HEK293 (cell line): ENCODE results near the gene ABCA7.

Source experiments
- CTCF ChIA-PET: fragments of 350-600 bp; formaldehyde crosslinking; extraction: SDS; loops from one replicate; lab custom pipeline; 2021; ENCODE audit warnings: antibody characterized with exemption; lab: Yijun Ruan, JAX
- POLR2A ChIA-PET: fragments of 300-600 bp; formaldehyde crosslinking; extraction: SDS; loops from one replicate; lab custom pipeline; 2020; ENCODE audit warnings: antibody characterized with exemption, inconsistent platforms; lab: Yijun Ruan, JAX
- H3K27ac ChIP-seq: fragments of 200-500 bp; sonication (Bioruptor generic); 2 replicates; pipeline ENCODE4 v1.5.1; 2014; ENCODE audit warnings: low read depth, low read length, control low read depth, inconsistent platforms; ENCODE audit errors: extremely low read depth
- H3K36me3 ChIP-seq, 2 experiments: fragments of 200-500 bp in 1 of 2; sonication (Bioruptor generic) in 1 of 2; 1 replicate in 1 of 2; 2 replicates in 1 of 2; pipeline ENCODE4 v1.5.1; 2014 to 2017; ENCODE audit warnings: inconsistent platforms in 2 of 2, low read length in 2 of 2; ENCODE audit not compliant: control insufficient read depth in 2 of 2, insufficient read depth in 1 of 2
- H3K4me1 ChIP-seq: fragments of 200-500 bp; sonication (Bioruptor generic); 2 replicates; pipeline ENCODE4 v1.5.1; 2014; ENCODE audit warnings: mild to moderate bottlenecking, low read length, inconsistent platforms; ENCODE audit not compliant: control insufficient read depth, insufficient read depth
- H3K4me3 ChIP-seq: 2 replicates; pipeline ENCODE4 v1.5.1; 2011; ENCODE audit warnings: low read depth, mild to moderate bottlenecking, control low read depth, low read length, moderate library complexity
- H3K9me3 ChIP-seq: fragments of 200-500 bp; sonication (Bioruptor generic); 2 replicates; pipeline ENCODE4 v1.5.1; 2014; ENCODE audit warnings: low read depth, low read length, inconsistent platforms; ENCODE audit not compliant: control insufficient read depth, insufficient read depth
- CTCF ChIP-seq: fragments of 450-650 bp; formaldehyde crosslinking; IDR thresholded peaks from 2 replicates; pipeline ENCODE4 v1.5.1; 2016; ENCODE audit warnings: missing biosample characterization, missing genetic modification characterization
- EGR2 ChIP-seq: fragments of 450-650 bp; formaldehyde crosslinking; IDR thresholded peaks from 2 replicates; pipeline ENCODE4 v1.5.1; 2016; ENCODE audit warnings: low read depth, missing biosample characterization, missing genetic modification characterization
- FEZF1 ChIP-seq: fragments of 450-650 bp; formaldehyde crosslinking; IDR thresholded peaks from 2 replicates; pipeline ENCODE4 v1.5.1; 2016; ENCODE audit warnings: missing biosample characterization, missing genetic modification characterization
- GLIS1 ChIP-seq: fragments of 450-650 bp; formaldehyde crosslinking; IDR thresholded peaks from 2 replicates; pipeline ENCODE4 v1.5.1; 2016; ENCODE audit warnings: missing biosample characterization, missing genetic modification characterization
- GLIS2 ChIP-seq: fragments of 450-650 bp; formaldehyde crosslinking; IDR thresholded peaks from 2 replicates; pipeline ENCODE4 v1.5.1; 2016; ENCODE audit warnings: missing biosample characterization, missing genetic modification characterization
- KLF1 ChIP-seq: fragments of 450-650 bp; formaldehyde crosslinking; IDR thresholded peaks from 2 replicates; pipeline ENCODE4 v1.5.1; 2016; ENCODE audit warnings: missing biosample characterization, missing genetic modification characterization
- KLF16 ChIP-seq: fragments of 450-650 bp; formaldehyde crosslinking; IDR thresholded peaks from 2 replicates; pipeline ENCODE4 v1.5.1; 2017; ENCODE audit warnings: missing biosample characterization, missing genetic modification characterization
- KLF9 ChIP-seq: fragments of 450-650 bp; formaldehyde crosslinking; IDR thresholded peaks from 2 replicates; pipeline ENCODE4 v1.5.1; 2016; ENCODE audit warnings: missing biosample characterization, missing genetic modification characterization, low read depth
- OSR2 ChIP-seq: fragments of 450-650 bp; formaldehyde crosslinking; IDR thresholded peaks from 2 replicates; pipeline ENCODE4 v1.5.1; 2016; ENCODE audit warnings: missing biosample characterization, missing genetic modification characterization
- SP2 ChIP-seq: fragments of 450-650 bp; formaldehyde crosslinking; IDR thresholded peaks from 2 replicates; pipeline ENCODE4 v1.5.1; 2016; ENCODE audit warnings: missing biosample characterization, missing genetic modification characterization
- WT1 ChIP-seq: fragments of 450-650 bp; formaldehyde crosslinking; IDR thresholded peaks from 2 replicates; pipeline ENCODE4 v1.5.1; 2016; ENCODE audit warnings: missing biosample characterization, missing genetic modification characterization
- YY1 ChIP-seq: fragments of 450-650 bp; formaldehyde crosslinking; IDR thresholded peaks from 2 replicates; pipeline ENCODE4 v1.5.1; 2018; ENCODE audit warnings: missing biosample characterization, missing genetic modification characterization
- ZBTB7A ChIP-seq: fragments of 450-650 bp; formaldehyde crosslinking; IDR thresholded peaks from 2 replicates; pipeline ENCODE4 v1.5.1; 2016; ENCODE audit warnings: low read depth, missing biosample characterization, missing genetic modification characterization
- ZFHX2 ChIP-seq: fragments of 450-650 bp; formaldehyde crosslinking; conservative IDR thresholded peaks from 2 replicates; pipeline ENCODE4 v1.5.1; 2016; ENCODE audit warnings: missing biosample characterization, missing genetic modification characterization
- ZNF132 ChIP-seq: fragments of 450-650 bp; formaldehyde crosslinking; IDR thresholded peaks from 2 replicates; pipeline ENCODE4 v1.5.1; 2017; ENCODE audit warnings: missing biosample characterization, missing genetic modification characterization, borderline replicate concordance
- ZNF174 ChIP-seq: fragments of 450-650 bp; formaldehyde crosslinking; IDR thresholded peaks from 2 replicates; pipeline ENCODE4 v1.5.0; 2017; ENCODE audit warnings: missing biosample characterization, mild to moderate bottlenecking, missing genetic modification characterization
- ZNF324 ChIP-seq: fragments of 450-650 bp; formaldehyde crosslinking; IDR thresholded peaks from 2 replicates; pipeline ENCODE4 v1.5.1; 2016; ENCODE audit warnings: missing biosample characterization, missing genetic modification characterization
- ZNF416 ChIP-seq: fragments of 450-650 bp; formaldehyde crosslinking; IDR thresholded peaks from 2 replicates; pipeline ENCODE4 v1.5.1; 2016; ENCODE audit warnings: missing biosample characterization, missing genetic modification characterization
- ZNF530 ChIP-seq: fragments of 450-650 bp; formaldehyde crosslinking; IDR thresholded peaks from 2 replicates; pipeline ENCODE4 v1.5.1; 2016; ENCODE audit warnings: low read depth, missing biosample characterization, missing genetic modification characterization
- ZNF600 ChIP-seq: fragments of 450-650 bp; formaldehyde crosslinking; IDR thresholded peaks from 2 replicates; pipeline ENCODE4 v1.5.1; 2016; ENCODE audit warnings: missing biosample characterization, missing genetic modification characterization
- ZNF664 ChIP-seq: fragments of 450-650 bp; formaldehyde crosslinking; IDR thresholded peaks from 2 replicates; pipeline ENCODE4 v1.5.1; 2016; ENCODE audit warnings: missing biosample characterization, missing genetic modification characterization
- ZNF692 ChIP-seq: fragments of 450-650 bp; formaldehyde crosslinking; IDR thresholded peaks from 2 replicates; pipeline ENCODE4 v1.5.1; 2016; ENCODE audit warnings: missing biosample characterization, missing genetic modification characterization
- ZNF76 ChIP-seq: fragments of 450-650 bp; formaldehyde crosslinking; IDR thresholded peaks from 2 replicates; pipeline ENCODE4; 2016; ENCODE audit warnings: low read depth, missing biosample characterization, missing genetic modification characterization, borderline replicate concordance
- TF ChIP-seq, protein P1 (sequence below): fragments of 450-650 bp; formaldehyde crosslinking; IDR thresholded peaks from 2 replicates; pipeline ENCODE4 v1.5.1; 2016; ENCODE audit warnings: missing biosample characterization, missing genetic modification characterization
- TF ChIP-seq, protein P2 (sequence below): fragments of 450-650 bp; formaldehyde crosslinking; IDR thresholded peaks from 2 replicates; pipeline ENCODE4 v1.5.1; 2016; ENCODE audit warnings: missing biosample characterization, missing genetic modification characterization, borderline replicate concordance

Gene ABCA7

DNA sequence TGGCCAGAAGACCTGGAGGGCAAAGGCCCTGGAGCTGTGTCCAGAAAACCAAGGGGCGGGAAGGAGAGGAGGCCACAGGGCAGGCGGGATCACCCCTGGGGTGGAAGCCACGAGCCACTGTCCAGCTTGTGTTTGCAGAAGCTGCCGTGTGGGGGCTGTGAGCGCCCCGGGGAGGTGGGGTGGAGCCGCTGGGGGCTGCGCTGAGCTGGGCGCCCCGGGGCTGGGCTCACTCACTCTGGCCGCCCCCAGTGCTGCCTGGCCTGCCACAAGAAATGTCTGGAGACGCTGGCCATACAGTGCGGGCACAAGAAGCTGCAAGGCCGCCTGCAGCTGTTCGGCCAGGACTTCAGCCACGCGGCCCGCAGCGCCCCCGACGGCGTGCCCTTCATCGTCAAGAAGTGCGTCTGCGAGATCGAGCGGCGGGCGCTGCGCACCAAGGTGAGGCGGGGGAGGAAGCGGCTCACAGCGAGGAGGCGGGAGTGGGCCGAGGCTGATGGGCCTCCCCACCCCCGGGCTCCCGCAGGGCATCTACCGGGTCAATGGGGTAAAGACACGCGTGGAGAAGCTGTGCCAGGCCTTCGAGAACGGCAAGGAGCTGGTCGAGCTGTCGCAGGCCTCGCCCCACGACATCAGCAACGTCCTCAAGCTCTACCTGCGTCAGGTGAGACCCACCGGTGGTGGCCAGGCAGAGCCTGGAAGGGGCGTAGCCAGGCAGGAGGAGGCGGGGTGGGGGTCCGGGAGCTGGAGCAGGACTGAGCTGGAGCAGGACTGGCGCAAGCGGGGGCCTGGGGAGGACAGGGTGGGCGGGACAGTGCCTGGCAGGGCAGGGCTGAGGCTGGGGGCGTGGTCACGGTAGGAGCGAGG is 41.6 kb downstream of the ABCA7 start:
- no peak overlapping the region for H3K27ac ChIP-seq
- H3K4me1 ChIP-seq: no peaks in the 10 kb centered on the region
- TF ChIP-seq ZNF174 (tag by site-specific recombination) (no peak), YY1 (tag by site-specific recombination) (no peak), CTCF (tag by site-specific recombination) (no peak), GLIS2 (tag by site-specific recombination) (peak; percentile 31; the same call in 1 of the 2 replicates), ZNF416 (tag by site-specific recombination) (no peak), FEZF1 (tag by site-specific recombination) (no peak), ZFHX2 (tag by site-specific recombination) (peak; percentile 52), EGR2 (tag by site-specific recombination) (peak; percentile 42; the same call in 1 of the 2 replicates)
- POLR2A ChIA-PET: interaction anchor here (0.9 to 1.9 kb wide), 5 partner anchors 9 to 187 kb away, joined by 3 to 7 read pairs (median 5); partner anchors contain the start of genes CIRBP and GPX4
- CTCF ChIA-PET: interaction anchor here (0.5 to 0.6 kb wide), 3 partner anchors 17 to 1243 kb away, joined by 3 to 5 read pairs (median 3); no protein-coding TSS in a partner anchor
- H3K9me3 ChIP-seq: no peaks in the 10 kb centered on the region
- H3K4me3 ChIP-seq: no peak overlapping the region
- peaks cover 0 to 10% of the 10 kb centered on the region in 2 experiments; a peak in 1 of 3 replicates for H3K36me3 ChIP-seq

DNA sequence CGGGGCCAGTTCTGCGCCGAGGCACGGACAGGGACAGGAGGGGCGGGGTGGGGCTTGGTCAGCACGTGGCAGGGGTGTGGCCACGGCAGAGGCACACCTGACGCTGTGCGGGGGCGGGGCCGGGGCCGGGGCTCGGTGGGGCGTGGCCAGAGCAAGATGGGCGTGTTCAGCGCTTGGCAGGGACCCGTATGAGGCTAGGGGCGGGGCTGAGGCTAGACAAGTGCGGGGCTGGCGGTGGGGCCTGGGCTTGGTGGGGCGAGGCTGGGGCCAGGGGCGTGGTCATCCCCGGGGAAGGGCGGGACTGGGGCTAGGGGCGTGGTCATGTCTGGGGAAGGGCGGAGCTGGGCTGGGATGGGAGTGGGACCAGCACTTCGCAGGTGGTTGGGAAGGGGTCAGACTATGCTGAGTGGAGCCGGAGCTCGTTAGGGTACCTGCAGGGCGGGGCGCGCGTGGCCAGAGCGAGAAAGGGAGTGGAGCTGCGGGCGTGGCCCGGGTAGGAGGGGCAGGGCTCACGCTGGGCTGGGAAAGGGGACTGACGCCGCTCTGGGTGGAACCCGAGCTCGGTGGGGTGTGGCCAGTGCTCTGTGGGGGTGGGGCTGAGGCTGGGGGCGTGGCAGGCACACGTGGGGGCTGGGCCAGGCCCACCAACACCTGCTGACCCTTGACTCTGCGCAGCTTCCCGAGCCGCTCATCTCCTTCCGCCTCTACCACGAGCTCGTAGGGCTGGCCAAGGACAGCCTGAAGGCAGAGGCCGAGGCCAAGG is 42.4 kb downstream of the ABCA7 start:
- CTCF ChIA-PET: interaction anchor here (0.5 to 0.6 kb wide), 3 partner anchors 18 to 291 kb away, joined by 3 to 5 read pairs (median 4); no protein-coding TSS in a partner anchor
- Histone ChIP-seq H3K27ac (no peak overlapping the region), H3K36me3 (peaks cover 0 to 10% of the 10 kb centered on the region in 2 experiments; a peak in 1 of 3 replicates)
- TF ChIP-seq ZNF132 (tag by site-specific recombination): no peak
- TF ChIP-seq ZNF416 (tag by site-specific recombination): no peak
- peak; percentile 99 for TF ChIP-seq KLF9 (tag by site-specific recombination)
- TF ChIP-seq, protein P1, sequence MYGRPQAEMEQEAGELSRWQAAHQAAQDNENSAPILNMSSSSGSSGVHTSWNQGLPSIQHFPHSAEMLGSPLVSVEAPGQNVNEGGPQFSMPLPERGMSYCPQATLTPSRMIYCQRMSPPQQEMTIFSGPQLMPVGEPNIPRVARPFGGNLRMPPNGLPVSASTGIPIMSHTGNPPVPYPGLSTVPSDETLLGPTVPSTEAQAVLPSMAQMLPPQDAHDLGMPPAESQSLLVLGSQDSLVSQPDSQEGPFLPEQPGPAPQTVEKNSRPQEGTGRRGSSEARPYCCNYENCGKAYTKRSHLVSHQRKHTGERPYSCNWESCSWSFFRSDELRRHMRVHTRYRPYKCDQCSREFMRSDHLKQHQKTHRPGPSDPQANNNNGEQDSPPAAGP (tag by site-specific recombination): peak; percentile 99
- peak; percentile 86 for TF ChIP-seq KLF16
- TF ChIP-seq OSR2 (tag by site-specific recombination): no peak
- TF ChIP-seq ZNF692: peak; percentile 66
- peak; percentile 100 for TF ChIP-seq KLF1 (tag by site-specific recombination)
- TF ChIP-seq, protein P2, sequence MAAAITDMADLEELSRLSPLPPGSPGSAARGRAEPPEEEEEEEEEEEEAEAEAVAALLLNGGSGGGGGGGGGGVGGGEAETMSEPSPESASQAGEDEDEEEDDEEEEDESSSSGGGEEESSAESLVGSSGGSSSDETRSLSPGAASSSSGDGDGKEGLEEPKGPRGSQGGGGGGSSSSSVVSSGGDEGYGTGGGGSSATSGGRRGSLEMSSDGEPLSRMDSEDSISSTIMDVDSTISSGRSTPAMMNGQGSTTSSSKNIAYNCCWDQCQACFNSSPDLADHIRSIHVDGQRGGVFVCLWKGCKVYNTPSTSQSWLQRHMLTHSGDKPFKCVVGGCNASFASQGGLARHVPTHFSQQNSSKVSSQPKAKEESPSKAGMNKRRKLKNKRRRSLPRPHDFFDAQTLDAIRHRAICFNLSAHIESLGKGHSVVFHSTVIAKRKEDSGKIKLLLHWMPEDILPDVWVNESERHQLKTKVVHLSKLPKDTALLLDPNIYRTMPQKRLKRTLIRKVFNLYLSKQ: peak; percentile 7; the same call in 1 of the 2 replicates
- TF ChIP-seq ZNF600 (tag by site-specific recombination): 0 out of 2 replicates have a peak, but pooled peaks have one; percentile 13
- peak; percentile 24; the same call in 1 of the 2 replicates for TF ChIP-seq GLIS1 (tag by site-specific recombination)
- no peak for TF ChIP-seq ZNF664 (tag by site-specific recombination)
- peak; percentile 69 for TF ChIP-seq SP2 (tag by site-specific recombination)
- TF ChIP-seq ZNF324: 0 out of 2 replicates have a peak, but pooled peaks have one; percentile 22
- peak; percentile 72 for TF ChIP-seq ZBTB7A (tag by site-specific recombination)
- TF ChIP-seq ZNF76 (tag by site-specific recombination): no peak
- TF ChIP-seq ZNF530 (tag by site-specific recombination): no peak
- TF ChIP-seq WT1 (tag by site-specific recombination): peak; percentile 70

More for the DNA sequence above, 42.4 kb downstream of the ABCA7 start:
- Histone ChIP-seq H3K9me3 (no peaks in the 10 kb centered on the region), H3K4me1 (no peaks in the 10 kb centered on the region), H3K4me3 (no peak overlapping the region)
- POLR2A ChIA-PET: interaction anchor here (0.9 to 2.9 kb wide), 6 partner anchors 12 to 187 kb away, joined by 3 to 16 read pairs (median 4); partner anchors contain the start of genes CIRBP and GPX4
